C4-2B (cell line): ENCODE measurements around the gene ASAP2.

Experiments used
- ZFX ChIP-seq: fragments of 450-650 bp; IDR thresholded peaks from 2 replicates; pipeline ENCODE4 v1.6.1; 2017
- TF ChIP-seq, protein P1 (sequence below): fragments of 450-650 bp; conservative IDR thresholded peaks from 2 replicates; pipeline ENCODE4 v1.5.1; 2017; ENCODE audit warnings: mild to moderate bottlenecking

DNA sequence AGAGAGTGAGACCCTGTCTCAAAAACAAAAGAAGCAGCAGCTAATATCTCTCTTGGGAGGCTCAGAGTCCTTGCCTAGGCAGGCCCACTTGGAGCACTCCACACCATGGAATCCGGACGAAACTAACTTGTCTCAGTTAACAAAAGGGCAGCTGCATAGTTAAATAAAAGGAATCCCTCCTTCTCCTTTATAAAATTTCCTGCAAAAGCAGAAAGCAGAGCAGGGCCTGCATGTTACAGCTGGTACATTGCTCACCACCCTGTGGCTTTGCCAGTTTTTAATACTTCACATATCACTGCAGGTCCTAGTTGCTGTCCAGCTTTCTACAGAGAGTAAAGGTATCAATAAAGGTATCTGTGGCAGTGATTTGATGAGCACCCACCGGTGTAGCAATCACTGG lies 93.6 kb downstream of the ASAP2 start:
- TF ChIP-seq, protein P1, sequence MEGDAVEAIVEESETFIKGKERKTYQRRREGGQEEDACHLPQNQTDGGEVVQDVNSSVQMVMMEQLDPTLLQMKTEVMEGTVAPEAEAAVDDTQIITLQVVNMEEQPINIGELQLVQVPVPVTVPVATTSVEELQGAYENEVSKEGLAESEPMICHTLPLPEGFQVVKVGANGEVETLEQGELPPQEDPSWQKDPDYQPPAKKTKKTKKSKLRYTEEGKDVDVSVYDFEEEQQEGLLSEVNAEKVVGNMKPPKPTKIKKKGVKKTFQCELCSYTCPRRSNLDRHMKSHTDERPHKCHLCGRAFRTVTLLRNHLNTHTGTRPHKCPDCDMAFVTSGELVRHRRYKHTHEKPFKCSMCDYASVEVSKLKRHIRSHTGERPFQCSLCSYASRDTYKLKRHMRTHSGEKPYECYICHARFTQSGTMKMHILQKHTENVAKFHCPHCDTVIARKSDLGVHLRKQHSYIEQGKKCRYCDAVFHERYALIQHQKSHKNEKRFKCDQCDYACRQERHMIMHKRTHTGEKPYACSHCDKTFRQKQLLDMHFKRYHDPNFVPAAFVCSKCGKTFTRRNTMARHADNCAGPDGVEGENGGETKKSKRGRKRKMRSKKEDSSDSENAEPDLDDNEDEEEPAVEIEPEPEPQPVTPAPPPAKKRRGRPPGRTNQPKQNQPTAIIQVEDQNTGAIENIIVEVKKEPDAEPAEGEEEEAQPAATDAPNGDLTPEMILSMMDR = no peak
- TF ChIP-seq ZFX = no peak
